HG03457 (cell line): ENCODE data around the gene KANSL1.

Source experiments
- ATAC-seq: cut with Tn5 transposase; IDR thresholded peaks from one replicate; pipeline ENCODE4 v1.9.1; 2021; ENCODE audit warnings: moderate number of reproducible peaks; ENCODE audit not compliant: unreplicated experiment

Gene KANSL1

GRCh38 chr17:46144246-46144645, 49.0 kb downstream of the KANSL1 start:
- ATAC-seq: no peak

DNA sequence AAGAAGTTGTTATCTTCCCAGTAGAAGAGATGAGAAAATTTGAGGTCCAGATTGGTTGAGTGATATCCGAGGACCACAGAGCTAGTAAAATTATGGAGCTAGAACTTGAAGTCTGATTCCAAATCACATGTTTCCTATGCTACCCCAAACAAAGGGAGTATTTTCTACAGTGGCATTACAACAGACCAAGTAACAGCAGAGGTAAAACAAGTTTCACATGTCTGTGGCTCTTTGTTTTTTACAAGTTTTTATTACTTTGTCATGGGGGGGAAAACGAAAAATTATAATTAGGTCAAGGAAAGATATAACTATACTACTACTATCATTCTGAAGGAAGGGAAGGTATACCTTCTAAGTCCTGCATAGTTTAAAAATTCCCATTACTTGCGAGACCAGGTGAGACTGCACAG, 49.4 kb downstream of the KANSL1 start:
- ATAC-seq: no peak

DNA sequence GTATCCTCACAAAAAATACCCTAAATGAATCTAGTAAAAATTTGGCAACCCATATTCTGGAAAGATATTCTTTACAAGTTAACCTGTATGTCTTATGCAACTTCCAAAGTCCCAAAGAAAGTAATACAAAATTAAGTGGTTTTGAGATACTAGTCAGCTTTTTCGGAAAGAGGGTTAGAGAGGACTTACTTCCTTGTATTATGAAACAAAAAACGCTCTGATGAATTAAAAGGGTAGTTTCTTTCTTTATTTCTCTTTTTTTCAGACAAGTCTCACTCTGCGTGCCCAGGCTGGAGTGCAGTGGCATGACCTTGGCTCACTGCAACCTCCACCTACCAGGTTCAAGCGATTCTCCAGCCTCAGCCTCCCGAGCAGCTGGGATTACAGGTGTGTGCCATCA, 51.6 kb downstream of the KANSL1 start:
- ATAC-seq: no peak

DNA sequence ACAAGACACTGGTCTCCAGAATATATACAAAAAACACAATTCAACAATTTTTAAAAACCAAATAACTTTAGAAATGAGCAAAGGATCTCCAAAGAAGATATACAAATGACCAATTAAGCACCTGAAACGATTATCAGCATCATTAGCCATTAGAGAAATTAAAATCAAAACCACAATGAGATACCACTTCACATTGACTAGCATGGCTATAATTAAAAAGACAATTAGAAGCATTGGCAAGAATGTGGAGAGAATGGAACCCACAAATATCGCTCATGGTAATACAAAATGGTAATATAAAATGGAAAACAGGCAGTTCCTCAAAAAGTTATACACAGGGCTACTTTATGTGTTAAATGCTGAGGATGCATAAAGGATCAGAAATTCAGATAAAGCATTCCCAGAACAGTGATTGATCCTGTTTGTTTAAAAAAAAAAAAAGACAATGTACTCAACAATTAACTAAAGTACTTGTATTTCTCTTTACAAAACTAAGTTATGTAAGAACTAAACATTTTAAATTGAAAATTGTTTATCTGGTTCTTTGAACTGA, 52.5 kb downstream of the KANSL1 start:
- no peak for ATAC-seq

GRCh38 chr17:46139432-46140210, 53.6 kb downstream of the KANSL1 start:
- ATAC-seq: no peak

- ATAC-seq: no peak
These were observed 54.8 kb downstream of the KANSL1 start for GRCh38 chr17:46138473-46138872.

DNA sequence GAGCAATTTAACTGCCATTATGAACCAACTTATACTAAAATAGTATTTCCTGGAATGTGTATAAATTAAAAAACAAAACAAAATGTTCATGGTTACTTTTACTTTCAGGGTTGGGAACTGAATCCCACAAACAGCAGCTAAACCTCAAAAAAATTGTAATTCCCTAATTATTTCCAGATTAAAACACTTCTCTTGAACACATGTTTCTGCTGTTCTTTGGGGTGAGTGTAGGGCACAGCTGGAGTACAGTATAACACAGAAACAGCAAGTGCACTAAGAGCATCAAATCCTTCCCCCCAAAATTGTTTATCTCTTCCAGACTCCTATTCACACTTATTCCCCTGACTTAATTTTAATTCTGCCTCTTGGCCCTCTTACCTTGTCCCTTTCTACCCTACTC, 56.4 kb downstream of the KANSL1 start:
- no peak for ATAC-seq

GRCh38 chr17:46135879-46136563, 57.2 kb downstream of the KANSL1 start:
- no peak for ATAC-seq

DNA sequence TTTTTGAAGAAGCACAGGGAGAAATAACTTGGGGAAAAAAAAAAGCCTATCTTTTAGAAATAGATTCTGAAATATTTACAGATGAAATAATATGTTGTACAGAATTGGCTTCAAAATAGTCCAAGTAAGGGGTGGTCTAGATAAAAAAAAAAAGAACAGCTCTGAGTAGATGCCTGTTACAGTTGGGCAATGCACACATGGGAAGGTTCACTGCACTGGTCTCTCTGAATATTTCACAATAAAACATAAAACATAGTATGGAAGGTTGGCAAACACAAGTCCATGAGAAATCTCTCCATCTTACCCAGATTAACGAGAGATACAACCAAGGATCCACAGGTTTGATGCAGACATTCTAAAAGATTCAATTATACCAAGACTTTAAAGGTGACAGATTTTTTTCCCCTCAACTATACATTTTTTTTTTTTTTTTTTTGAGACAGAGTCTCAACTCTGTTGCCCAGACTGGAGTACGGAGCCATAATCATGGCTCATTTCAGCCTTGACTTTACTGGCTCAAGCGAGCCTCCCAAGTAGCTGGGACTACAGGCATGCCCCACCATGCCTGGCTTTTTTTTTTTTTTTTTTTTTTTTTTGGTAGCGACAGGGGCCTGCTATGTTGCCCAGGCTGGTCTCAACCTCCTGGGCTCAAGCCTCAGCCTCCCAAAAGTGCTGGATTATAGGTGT, 58.0 kb downstream of the KANSL1 start:
- ATAC-seq: no peak

GRCh38 chr17:46129302-46129701, 63.9 kb downstream of the KANSL1 start:
- ATAC-seq: no peak

- ATAC-seq: no peak
These were observed 64.8 kb downstream of the KANSL1 start for GRCh38 chr17:46128453-46128852.

DNA sequence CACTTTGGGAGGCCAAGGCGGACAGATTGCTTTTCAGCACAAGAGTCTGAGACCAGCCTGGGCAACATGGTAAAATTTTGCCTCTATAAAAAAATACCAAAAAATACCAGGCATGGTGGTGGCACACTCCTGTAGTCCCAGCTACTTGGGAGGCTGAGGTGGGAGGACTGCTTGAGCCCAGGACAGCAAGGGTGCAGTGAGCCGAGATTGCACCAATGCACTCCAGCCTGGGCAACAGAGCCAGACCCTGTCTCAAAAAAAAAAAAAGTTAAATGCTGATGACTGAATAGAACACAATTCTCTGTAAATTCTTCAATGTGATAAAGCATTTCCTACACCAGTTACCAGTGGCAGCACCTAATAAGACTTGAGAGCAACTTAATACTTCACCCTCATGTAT, 65.7 kb downstream of the KANSL1 start:
- ATAC-seq: no peak

DNA sequence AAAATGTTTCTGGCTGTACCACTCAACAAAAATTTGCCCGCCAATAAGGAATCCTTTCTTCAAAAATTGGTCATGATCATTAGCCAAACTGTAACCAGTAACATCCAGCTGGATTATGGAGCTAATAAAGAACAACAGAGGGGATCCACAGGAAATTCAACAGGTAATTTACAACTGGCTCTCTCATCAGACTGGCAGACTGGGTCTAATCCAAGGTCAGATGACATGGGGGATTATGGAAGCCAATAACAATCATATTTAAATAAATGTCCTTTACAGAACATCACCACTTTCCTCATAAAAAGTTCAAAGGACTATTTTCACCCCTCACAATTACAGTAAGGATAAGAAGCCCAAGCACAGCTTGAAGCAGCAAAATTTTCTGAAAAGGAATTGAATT, 66.4 kb downstream of the KANSL1 start:
- ATAC-seq: no peak

DNA sequence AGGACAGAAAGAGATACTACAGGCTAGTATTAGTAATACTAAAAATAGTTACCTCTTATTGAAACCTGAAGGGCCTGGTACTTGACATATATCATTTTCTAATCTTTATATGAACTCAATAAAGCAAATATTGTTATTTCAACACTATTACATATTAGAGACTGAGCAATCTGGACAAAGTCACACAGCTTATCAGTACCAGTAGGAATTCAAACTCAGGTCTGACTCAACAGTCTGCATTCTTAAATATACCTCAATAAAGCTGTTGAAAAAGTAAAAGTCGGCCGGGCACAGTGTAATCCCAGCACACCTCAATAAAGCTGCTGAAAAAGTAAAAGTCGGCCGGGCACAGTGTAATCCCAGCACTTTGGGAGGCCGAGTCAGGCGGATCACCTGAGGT, 67.4 kb downstream of the KANSL1 start:
- no peak for ATAC-seq

- no peak for ATAC-seq
These were observed 68.3 kb downstream of the KANSL1 start for GRCh38 chr17:46124695-46125592.

DNA sequence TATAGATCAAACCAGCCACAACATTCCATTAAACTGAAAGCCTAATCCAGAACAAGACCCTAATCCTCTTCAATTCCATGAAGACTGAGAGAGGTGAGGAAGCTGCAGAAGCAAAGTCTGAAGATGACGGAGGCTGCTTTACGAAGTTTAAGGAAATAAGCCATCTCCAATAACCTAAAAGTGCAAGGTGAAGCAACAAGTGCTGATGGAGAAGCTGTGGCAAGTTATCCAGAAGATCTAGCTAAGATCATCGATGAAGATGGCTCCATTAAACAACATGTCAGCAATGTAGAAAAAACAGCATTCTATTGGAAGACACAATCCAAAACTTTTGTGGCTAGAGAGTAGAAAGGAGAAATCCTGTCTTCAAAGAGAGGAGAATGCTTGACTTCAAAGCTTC, 69.6 kb downstream of the KANSL1 start:
- ATAC-seq: no peak

GRCh38 chr17:46122486-46122871, 70.8 kb downstream of the KANSL1 start:
- ATAC-seq: no peak

GRCh38 chr17:46121841-46122485, 71.3 kb downstream of the KANSL1 start:
- no peak for ATAC-seq

GRCh38 chr17:46121165-46121764, 72.0 kb downstream of the KANSL1 start:
- no peak for ATAC-seq

GRCh38 chr17:46120537-46120936, 72.7 kb downstream of the KANSL1 start:
- no peak for ATAC-seq
